Panc1 (cell line): ENCODE data around the gene NAA80. TPM values are rescaled to one million over a fixed set of nuclear protein-coding genes. Genes with fewer than 3 reads are reported as not detected.

ENCODE experiments used
- ATAC-seq: fragments of 200-7000 bp; cut with Tn5 transposase; 2 replicates; pipeline ENCODE4 v1.9.1; 2020; ENCODE audit warnings: mild to moderate bottlenecking, moderate library complexity
- BruUV-seq: library from RNA; stranded (reverse); fragments of 400-500 nt; replicated peaks from 2 replicates; lab custom pipeline; 2021; lab: Mats Ljungman, UMichigan
- CTCF ChIA-PET: fragments of 300-600 bp; sonication (Branson Sonifier 250); formaldehyde crosslinking; loops from one replicate; lab custom pipeline; 2022; ENCODE audit warnings: antibody characterized with exemption; lab: Charles Lee
- POLR2A ChIA-PET: fragments of 300-600 bp; sonication (Branson Sonifier 250); formaldehyde crosslinking; loops from one replicate; lab custom pipeline; 2022; ENCODE audit warnings: antibody characterized with exemption; lab: Charles Lee
- DNase-seq: peaks from one replicate; pipeline ENCODE4 v3.0.0-alpha.2; 2010; ENCODE audit warnings: low read depth, low spot score
- H3K27ac ChIP-seq: 2 replicates; pipeline ENCODE4 v1.5.1; 2011; ENCODE audit warnings: mild to moderate bottlenecking, low read length, inconsistent platforms
- H3K27me3 ChIP-seq: fragments of 200-500 bp; sonication (Bioruptor generic); 2 replicates; pipeline ENCODE4 v1.6.0; 2014; ENCODE audit warnings: low read length, inconsistent platforms; ENCODE audit not compliant: control insufficient read depth, insufficient read depth
- H3K36me3 ChIP-seq: fragments of 200-500 bp; sonication (Bioruptor generic); 2 replicates; pipeline ENCODE4 v1.5.1; 2014; ENCODE audit warnings: inconsistent platforms, mild to moderate bottlenecking, low read length, moderate library complexity; ENCODE audit not compliant: control insufficient read depth, insufficient read depth
- H3K4me1 ChIP-seq: 2 replicates; pipeline ENCODE4 v1.5.1; 2011; ENCODE audit warnings: inconsistent platforms, mild to moderate bottlenecking, low read length, moderate library complexity; ENCODE audit not compliant: control insufficient read depth, insufficient read depth
- H3K4me3 ChIP-seq, 2 experiments: 2 replicates each; pipeline ENCODE4 v1.5.1; 2011 to 2012; ENCODE audit warnings: low read depth in 2 of 2, low read length in 2 of 2, mild to moderate bottlenecking in 2 of 2, inconsistent platforms in 1 of 2, moderate library complexity in 1 of 2
- H3K9me3 ChIP-seq: fragments of 200-500 bp; sonication (Bioruptor generic); 2 replicates; pipeline ENCODE4 v1.5.1; 2014; ENCODE audit warnings: low read depth, mild to moderate bottlenecking, inconsistent platforms, low read length, moderate library complexity; ENCODE audit not compliant: control insufficient read depth, insufficient read depth
- CTCF ChIP-seq: fragments of 450-650 bp; IDR thresholded peaks from 2 replicates; pipeline ENCODE4 v1.5.1; 2017; ENCODE audit warnings: mild to moderate bottlenecking
- POLR2AphosphoS5 ChIP-seq: IDR thresholded peaks from 2 replicates; pipeline ENCODE4 v1.6.1; 2012; ENCODE audit warnings: mild to moderate bottlenecking, low read depth, low read length, moderate library complexity
- REST ChIP-seq, 2 experiments: IDR thresholded peaks; 2 replicates each; pipeline ENCODE4 v1.6.1; 2011 to 2012; ENCODE audit warnings: low read depth in 2 of 2, control low read depth in 1 of 2, low read length in 1 of 2, mild to moderate bottlenecking in 1 of 2, moderate library complexity in 1 of 2; ENCODE audit not compliant: insufficient read depth in 1 of 2
- SIN3A ChIP-seq: IDR thresholded peaks from 2 replicates; pipeline ENCODE4 v1.6.1; 2012; ENCODE audit warnings: low read depth, mild to moderate bottlenecking, low read length, moderate library complexity, borderline replicate concordance; ENCODE audit not compliant: insufficient read depth
- TCF7L2 ChIP-seq: IDR thresholded peaks from 2 replicates; pipeline ENCODE4 v1.6.1; 2011; ENCODE audit warnings: mild to moderate bottlenecking, low read depth, low read length, inconsistent platforms
- in situ Hi-C: cut with HindIII; loops from 2 replicates; pipeline ENCODE4 v1.10.0; 2016; ENCODE audit warnings: low sequenced_read_pairs, low pct_unique_long_range_greater_than_20kb
- intact Hi-C: fragments of 100-400 bp; cut with micrococcal nuclease; formaldehyde crosslinking; loops from one replicate; pipeline ENCODE4 v1.10.0; 2022; ENCODE audit not compliant: unreplicated experiment
- total RNA-seq: library from RNA; stranded (reverse); gene quantifications from one replicate; pipeline ENCODE4 v1.2.1, GENCODE V29; 2021; ENCODE audit not compliant: unreplicated experiment

The NAA80 gene
- total RNA-seq, 1 experiment from 2014 or later: 7.2 TPM

DNA sequence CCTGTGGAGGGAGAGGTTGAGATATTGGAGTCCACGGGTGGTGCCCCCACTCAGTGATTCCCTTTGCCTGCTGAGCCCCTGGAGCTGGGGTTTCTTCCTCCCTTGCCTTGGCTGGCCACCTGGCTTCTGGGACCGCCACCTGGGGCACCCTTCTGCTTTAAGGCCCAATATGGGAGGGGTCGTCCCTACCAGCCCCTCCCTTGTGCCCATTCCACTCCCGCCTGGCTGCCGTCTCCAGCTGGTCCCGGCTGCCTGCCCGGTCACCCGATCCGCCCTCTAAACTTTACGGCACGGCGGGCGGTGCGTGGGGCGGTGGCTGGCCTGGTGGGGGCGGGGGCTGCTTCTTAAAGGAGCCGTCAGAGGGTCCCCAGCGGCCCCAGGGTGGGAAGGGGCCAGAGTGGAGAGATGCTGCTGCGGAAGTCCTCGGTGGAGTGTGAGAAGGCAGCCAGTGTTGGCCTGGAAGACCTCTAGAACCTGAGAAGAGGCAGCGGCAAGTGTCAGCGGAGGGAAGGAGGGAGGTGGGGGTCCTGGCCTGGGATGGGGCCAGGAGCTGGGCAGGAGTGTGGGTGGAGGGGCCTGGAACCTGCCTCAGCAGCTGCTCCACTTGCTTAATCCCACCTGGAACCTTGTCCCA, 31.8 kb downstream of the NAA80 start:
- Histone ChIP-seq H3K4me3 (no peak overlapping the region), H3K9me3 (no peaks in the 10 kb centered on the region), H3K36me3 (no peaks in the 10 kb centered on the region), H3K27me3 (no peaks in the 10 kb centered on the region), H3K27ac (no peak overlapping the region), H3K4me1 (peaks cover 8% of the 10 kb centered on the region)
- DNase-seq (no peak), ATAC-seq (no peak)
- BruUV-seq: no TSS peak
- CTCF ChIA-PET: interaction anchor here (0.6 kb wide), 1 partner anchor 57 kb away, joined by 3 read pairs; no protein-coding TSS in a partner anchor
- intact Hi-C loops (loop anchor here (10.0 kb wide), 1 partner anchor 73 kb away; the partner anchor contains the start of gene GNAT1), in situ Hi-C loops (no loop called here)
- POLR2A ChIA-PET: no interaction called here
- no peak for TF ChIP-seq CTCF
- TF ChIP-seq POLR2AphosphoS5: no peak
- TF ChIP-seq SIN3A: no peak
- TF ChIP-seq REST (IDR thresholded peaks at IDR 0.05; ENCODE audit: insufficient read depth in 1 of 2, low read depth in 2 of 2, low read length in 1 of 2): no peak
- TF ChIP-seq TCF7L2: no peak

- no peaks in the 10 kb centered on the region for H3K9me3 ChIP-seq
- no peak overlapping the region for H3K4me3 ChIP-seq
- no TSS peak for BruUV-seq
- no peak overlapping the region for H3K27ac ChIP-seq
- H3K36me3 ChIP-seq: no peaks in the 10 kb centered on the region
- ChIA-PET CTCF (no interaction called here), POLR2A (no interaction called here)
- no peaks in the 10 kb centered on the region for H3K27me3 ChIP-seq
- TF ChIP-seq TCF7L2 (no peak), REST (IDR thresholded peaks at IDR 0.05; ENCODE audit: insufficient read depth in 1 of 2, low read depth in 2 of 2, low read length in 1 of 2) (no peak), CTCF (no peak), SIN3A (no peak), POLR2AphosphoS5 (no peak)
- H3K4me1 ChIP-seq: peaks cover 8% of the 10 kb centered on the region
- in situ Hi-C loops (no loop called here), intact Hi-C loops (loop anchor here (10.0 kb wide), 1 partner anchor 72 kb away; the partner anchor contains the start of gene GNAT1)
- no peak for ATAC-seq
- no peak for DNase-seq
Measured at GRCh38 chr3:50266836-50267235, 32.4 kb downstream of the NAA80 start.
